ENCODE measurements around the gene SMAD7.

DNA sequence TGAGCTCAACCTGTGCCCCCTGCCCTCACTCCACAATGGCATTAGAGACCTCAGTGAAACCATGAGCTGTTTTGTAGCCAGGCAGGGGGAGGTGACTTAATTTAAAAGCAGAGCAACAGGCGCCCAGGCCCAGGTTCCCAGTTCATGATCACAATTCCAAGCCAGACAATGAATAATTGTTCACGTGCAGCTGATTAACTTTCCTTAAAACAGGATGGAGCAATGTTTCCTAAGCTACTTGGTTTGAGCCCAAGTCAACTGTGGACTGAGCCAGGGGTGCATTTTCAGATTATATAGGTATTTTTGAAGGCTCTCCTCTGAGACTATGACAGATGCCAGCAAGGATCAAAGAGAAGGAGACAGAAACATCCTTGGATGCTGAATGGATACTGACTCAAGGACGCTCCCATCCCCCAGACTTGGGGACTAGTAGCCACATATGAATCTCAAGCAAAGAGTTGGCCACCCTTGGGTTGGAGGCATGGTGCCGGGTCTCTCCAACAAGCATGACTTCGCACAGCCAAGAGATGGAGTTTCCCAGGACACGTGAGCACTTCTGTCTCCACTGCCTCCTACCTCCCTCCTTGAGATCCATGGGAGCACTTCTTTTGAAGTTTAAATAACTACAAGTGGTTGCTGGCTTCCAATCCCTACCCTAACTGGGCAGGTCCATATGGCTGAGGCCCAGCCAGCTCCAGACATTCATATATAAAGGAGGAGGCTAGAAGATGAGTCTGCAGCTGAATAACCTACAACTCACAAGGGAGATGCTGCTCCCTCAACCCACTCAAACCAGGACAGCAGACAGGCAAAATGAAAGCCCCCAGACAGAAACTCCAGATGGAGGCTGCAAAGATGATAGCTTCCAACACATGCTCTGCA lies 12.7 kb downstream of the SMAD7 start:
- TF ChIP-seq, protein P1, sequence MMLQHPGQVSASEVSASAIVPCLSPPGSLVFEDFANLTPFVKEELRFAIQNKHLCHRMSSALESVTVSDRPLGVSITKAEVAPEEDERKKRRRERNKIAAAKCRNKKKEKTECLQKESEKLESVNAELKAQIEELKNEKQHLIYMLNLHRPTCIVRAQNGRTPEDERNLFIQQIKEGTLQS (IDR thresholded peaks at IDR 0.05; ENCODE audit: borderline replicate concordance, extremely low read depth, low read depth, low read length): no peak
- TF ChIP-seq, protein P2, sequence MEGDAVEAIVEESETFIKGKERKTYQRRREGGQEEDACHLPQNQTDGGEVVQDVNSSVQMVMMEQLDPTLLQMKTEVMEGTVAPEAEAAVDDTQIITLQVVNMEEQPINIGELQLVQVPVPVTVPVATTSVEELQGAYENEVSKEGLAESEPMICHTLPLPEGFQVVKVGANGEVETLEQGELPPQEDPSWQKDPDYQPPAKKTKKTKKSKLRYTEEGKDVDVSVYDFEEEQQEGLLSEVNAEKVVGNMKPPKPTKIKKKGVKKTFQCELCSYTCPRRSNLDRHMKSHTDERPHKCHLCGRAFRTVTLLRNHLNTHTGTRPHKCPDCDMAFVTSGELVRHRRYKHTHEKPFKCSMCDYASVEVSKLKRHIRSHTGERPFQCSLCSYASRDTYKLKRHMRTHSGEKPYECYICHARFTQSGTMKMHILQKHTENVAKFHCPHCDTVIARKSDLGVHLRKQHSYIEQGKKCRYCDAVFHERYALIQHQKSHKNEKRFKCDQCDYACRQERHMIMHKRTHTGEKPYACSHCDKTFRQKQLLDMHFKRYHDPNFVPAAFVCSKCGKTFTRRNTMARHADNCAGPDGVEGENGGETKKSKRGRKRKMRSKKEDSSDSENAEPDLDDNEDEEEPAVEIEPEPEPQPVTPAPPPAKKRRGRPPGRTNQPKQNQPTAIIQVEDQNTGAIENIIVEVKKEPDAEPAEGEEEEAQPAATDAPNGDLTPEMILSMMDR (IDR thresholded peaks at IDR 0.05 in 2 of 3, conservative IDR thresholded peaks at IDR 0.05 in 1 of 3; ENCODE audit: control insufficient read depth in 2 of 3, extremely low read depth in 1 of 3, insufficient read depth in 1 of 3, low read depth in 3 of 3, low read length in 3 of 3): 0 out of 6 replicates have a peak, but pooled peaks of 1 of the 3 experiments have one; percentile 1
- TF ChIP-seq, protein P3, sequence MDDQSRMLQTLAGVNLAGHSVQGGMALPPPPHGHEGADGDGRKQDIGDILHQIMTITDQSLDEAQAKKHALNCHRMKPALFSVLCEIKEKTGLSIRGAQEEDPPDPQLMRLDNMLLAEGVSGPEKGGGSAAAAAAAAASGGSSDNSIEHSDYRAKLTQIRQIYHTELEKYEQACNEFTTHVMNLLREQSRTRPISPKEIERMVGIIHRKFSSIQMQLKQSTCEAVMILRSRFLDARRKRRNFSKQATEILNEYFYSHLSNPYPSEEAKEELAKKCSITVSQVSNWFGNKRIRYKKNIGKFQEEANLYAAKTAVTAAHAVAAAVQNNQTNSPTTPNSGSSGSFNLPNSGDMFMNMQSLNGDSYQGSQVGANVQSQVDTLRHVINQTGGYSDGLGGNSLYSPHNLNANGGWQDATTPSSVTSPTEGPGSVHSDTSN (IDR thresholded peaks at IDR 0.05; ENCODE audit: insufficient replicate concordance, low read depth, low read length): no peak
- TF ChIP-seq RAD21 (IDR thresholded peaks at IDR 0.05; ENCODE audit: insufficient read depth, low read depth, low read length) (no peak), NR2F1 (conservative IDR thresholded peaks at IDR 0.05) (no peak)
